Neural cell (in vitro differentiated cells): ENCODE measurements around the gene ZNF326.

Experiments
- EP300 ChIP-seq: fragments of 450-650 bp; conservative IDR thresholded peaks from 2 replicates; pipeline ENCODE4 v1.6.1; 2014; ENCODE audit warnings: antibody characterized with exemption, mild to moderate bottlenecking, moderate library complexity; ENCODE audit not compliant: poor library complexity, severe bottlenecking
- EZH2 ChIP-seq: fragments of 200-600, 300-800 bp; shearing (Covaris generic), sonication (generic); IDR thresholded peaks from 2 replicates; pipeline ENCODE4 v1.6.1; 2014; ENCODE audit warnings: antibody characterized with exemption, low read length, borderline replicate concordance, mild to moderate bottlenecking; ENCODE audit not compliant: insufficient read depth, poor library complexity, severe bottlenecking
- MXI1 ChIP-seq: fragments of 450-650 bp; conservative IDR thresholded peaks from 2 replicates; pipeline ENCODE4 v1.6.1; 2014; ENCODE audit warnings: antibody characterized with exemption, mild to moderate bottlenecking; ENCODE audit not compliant: poor library complexity, severe bottlenecking
- POLR2AphosphoS5 ChIP-seq: IDR thresholded peaks from 2 replicates; pipeline ENCODE4 v1.6.1; 2012
- RAD21 ChIP-seq: fragments of 450-650 bp; conservative IDR thresholded peaks from 2 replicates; pipeline ENCODE4 v1.6.1; 2014; ENCODE audit warnings: antibody characterized with exemption, mild to moderate bottlenecking, moderate library complexity
- TAF1 ChIP-seq: IDR thresholded peaks from 2 replicates; pipeline ENCODE4 v1.6.1; 2012; ENCODE audit warnings: low read depth
- TF ChIP-seq, protein P1 (sequence below): fragments of 450-650 bp; IDR thresholded peaks from 2 replicates; pipeline ENCODE4 v1.5.1; 2014; ENCODE audit warnings: antibody characterized with exemption, mild to moderate bottlenecking, moderate library complexity; ENCODE audit not compliant: poor library complexity, severe bottlenecking

DNA sequence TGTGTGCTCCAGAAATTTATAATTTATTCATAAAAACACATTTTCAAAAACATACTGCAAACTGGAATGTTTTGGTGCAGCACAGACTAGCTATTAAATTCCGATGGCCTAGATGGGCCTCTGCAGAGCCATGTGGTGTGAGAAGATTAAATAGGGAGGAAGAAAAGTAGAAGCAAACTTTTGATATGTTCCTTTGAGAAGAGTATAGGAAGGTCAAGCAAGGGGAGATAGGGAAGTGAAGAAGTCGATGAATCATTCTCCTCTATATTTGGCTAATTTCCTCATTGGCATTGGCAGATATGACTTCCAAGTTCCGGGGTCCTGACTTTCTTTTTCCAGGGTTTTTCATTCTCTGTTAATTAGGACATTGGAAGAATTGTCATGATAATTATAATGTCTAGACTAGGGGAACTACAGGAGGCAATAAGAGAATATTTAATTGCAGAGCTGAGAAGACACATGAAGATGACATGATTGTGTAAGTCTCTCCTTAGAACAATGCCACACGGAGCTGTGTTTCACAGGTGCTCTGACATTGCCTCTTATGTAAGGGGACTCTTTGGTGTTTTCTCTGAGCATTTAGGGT, 19.3 kb upstream of the ZNF326 start:
- TF ChIP-seq, protein P1, sequence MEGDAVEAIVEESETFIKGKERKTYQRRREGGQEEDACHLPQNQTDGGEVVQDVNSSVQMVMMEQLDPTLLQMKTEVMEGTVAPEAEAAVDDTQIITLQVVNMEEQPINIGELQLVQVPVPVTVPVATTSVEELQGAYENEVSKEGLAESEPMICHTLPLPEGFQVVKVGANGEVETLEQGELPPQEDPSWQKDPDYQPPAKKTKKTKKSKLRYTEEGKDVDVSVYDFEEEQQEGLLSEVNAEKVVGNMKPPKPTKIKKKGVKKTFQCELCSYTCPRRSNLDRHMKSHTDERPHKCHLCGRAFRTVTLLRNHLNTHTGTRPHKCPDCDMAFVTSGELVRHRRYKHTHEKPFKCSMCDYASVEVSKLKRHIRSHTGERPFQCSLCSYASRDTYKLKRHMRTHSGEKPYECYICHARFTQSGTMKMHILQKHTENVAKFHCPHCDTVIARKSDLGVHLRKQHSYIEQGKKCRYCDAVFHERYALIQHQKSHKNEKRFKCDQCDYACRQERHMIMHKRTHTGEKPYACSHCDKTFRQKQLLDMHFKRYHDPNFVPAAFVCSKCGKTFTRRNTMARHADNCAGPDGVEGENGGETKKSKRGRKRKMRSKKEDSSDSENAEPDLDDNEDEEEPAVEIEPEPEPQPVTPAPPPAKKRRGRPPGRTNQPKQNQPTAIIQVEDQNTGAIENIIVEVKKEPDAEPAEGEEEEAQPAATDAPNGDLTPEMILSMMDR, result no peak
- TF ChIP-seq EP300, result no peak
- no peak for TF ChIP-seq POLR2AphosphoS5
- TF ChIP-seq TAF1, result no peak
- TF ChIP-seq MXI1, result no peak
- no peak for TF ChIP-seq RAD21
- TF ChIP-seq EZH2, result no peak
